ENCODE measurements around the gene CBFA2T2. TPM values are rescaled to one million over a fixed set of nuclear protein-coding genes. Genes with fewer than 3 reads are reported as not detected.
A peak's percentile ranks its signal among the peaks of the same experiment; 100 is the strongest.
"Not testable (repeated sequence)": the region's sequence is repeated elsewhere in the genome, so short reads cannot be mapped to it uniquely, and the experiment has no call there.

Gene CBFA2T2
- polyA plus RNA-seq, 4 donors, result 6.5 to 30.3 (median 9.2) TPM

DNA sequence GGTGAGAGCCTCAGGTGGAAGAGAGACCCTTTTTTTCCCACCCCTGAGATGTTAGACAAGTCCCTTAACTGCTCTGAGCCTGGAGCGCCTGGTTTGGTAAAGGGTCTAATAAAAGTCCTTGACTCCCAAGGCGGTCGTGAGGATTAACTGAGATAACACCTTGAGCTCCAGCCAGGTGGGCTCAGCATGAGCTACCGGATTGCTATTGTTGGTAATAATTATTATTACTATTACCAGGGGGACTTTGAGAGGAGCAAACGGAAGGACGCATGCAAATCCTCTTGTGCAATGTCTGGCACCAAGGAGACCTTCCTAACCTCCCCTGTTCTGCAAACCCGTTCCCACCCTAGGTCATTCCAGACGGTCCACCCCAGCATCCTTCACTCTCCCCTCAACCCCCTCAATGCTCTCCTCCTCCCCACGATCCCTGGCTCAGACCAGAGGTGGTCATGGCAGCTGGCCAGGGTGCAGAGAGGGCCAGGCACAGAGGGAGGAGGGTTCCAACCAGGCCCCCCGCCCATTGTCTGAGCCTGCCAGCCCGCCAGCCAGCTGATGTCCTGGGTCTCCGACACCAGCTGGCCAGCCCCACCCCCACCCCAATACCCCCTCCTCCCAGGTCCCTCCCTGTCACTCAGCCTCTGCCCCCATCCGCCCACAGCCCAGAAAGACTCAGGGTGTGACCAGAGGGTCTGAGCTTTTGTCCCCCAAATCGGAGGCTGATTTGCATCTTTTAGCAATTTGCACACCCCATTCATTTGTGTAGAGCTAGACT lies 14.3 kb upstream of the CBFA2T2 start:
- H3K36me3 ChIP-seq (ENCODE audit: control insufficient read depth in 3 of 3, insufficient read depth in 2 of 3, low read depth in 1 of 3, low read length in 3 of 3), result no peaks in the 10 kb centered on the region
- WGBS, 3 donors, result 26 to 39% (median 39%) methylated on average over 14 of the region's 14 CpGs

DNA sequence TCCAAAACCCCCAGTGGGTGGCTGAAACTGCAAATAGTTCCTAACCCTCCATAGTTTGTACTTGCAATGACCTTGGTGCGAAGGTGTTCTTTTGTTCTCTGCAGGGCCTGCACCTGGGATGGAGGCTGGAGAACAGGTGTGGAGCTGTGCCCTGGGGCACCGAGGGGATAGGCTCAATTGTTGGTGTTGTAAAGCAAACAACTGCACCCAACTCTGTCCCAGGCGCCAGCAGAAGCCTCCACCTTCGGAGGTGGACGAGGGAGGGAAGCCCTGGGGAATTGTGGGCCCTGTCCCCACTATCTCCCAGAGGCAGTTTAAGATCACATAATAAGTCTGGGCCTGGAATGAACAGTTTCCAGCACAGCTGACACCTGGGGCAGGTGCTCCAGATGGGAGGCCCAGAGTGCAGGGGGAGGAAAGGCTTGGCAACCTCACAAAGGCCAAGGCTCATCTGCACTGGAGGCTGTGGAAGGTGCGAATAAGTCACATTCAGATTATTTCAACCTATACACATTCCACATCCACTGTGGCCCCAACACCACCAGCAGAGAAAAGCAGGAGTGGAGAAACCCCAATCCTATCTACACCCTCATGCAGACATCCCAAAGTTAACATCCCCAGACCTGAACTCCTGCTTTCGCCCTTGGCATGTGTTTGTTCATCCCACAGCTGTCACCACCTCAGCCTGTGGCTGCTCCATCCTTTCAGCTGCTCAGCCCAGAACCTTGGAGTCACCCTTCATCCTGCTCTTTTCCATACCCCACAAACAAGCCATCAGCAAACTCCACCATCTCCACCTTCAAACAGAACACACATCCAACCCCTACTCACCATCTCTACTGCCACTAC lies 12.3 kb upstream of the CBFA2T2 start:
- Histone ChIP-seq H3K4me1 (ENCODE audit: control insufficient read depth in 3 of 3, insufficient read depth in 2 of 3, low read depth in 1 of 3, low read length in 2 of 3) (peaks cover 0 to 37% (median 0%) of the 10 kb centered on the region in 3 donors), H3K9me3 (ENCODE audit: control insufficient read depth in 2 of 2, insufficient read depth in 1 of 2, low read depth in 1 of 2, low read length in 1 of 2) (no peaks in the 10 kb centered on the region)

More for the DNA sequence above, 14.3 kb upstream of the CBFA2T2 start:
- peak in 1 of 2 donors; percentile 5 for DNase-seq
- no peak for FAIRE-seq
- Histone ChIP-seq H3K4me1 (ENCODE audit: control insufficient read depth in 3 of 3, insufficient read depth in 2 of 3, low read depth in 1 of 3, low read length in 2 of 3) (peaks cover 0 to 33% (median 0%) of the 10 kb centered on the region in 3 donors), H3K27ac (ENCODE audit: low read depth in 1 of 3, low read length in 2 of 3) (peak overlapping the region in 1 of 3 donors; percentile 42), H3K9me3 (ENCODE audit: control insufficient read depth in 2 of 2, insufficient read depth in 1 of 2, low read depth in 1 of 2, low read length in 1 of 2) (no peaks in the 10 kb centered on the region), H3K4me3 (ENCODE audit: low read depth in 1 of 3, low read length in 3 of 3) (peak overlapping the region in 1 of 3 donors; percentile 1), H3K27me3 (ENCODE audit: control insufficient read depth in 3 of 3, insufficient read depth in 3 of 3, low read length in 3 of 3) (no peaks in the 10 kb centered on the region)

DNA sequence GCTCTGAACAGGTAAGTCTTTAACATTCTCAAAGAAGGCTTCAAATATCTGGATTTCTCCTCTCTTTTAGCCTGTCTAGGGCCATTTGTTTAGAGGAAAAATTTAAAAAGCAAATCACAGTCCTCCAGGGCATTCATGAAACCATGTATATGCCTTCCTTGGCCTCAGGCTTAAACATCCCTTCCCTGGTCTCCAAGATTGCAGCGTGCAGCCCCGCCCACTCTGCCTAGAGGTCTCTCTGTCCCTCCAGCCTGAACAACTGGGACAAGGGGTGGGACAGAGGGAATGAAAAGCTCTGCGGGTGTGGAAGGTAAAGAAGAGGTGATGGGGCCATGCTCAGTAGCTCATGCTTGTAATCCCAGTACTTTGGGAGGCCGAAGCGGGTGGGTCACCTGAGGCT lies 9.8 kb upstream of the CBFA2T2 start:
- Histone ChIP-seq H3K4me3 (ENCODE audit: low read depth in 1 of 3, low read length in 3 of 3) (no peak overlapping the region), H3K36me3 (ENCODE audit: control insufficient read depth in 3 of 3, insufficient read depth in 2 of 3, low read depth in 1 of 3, low read length in 3 of 3) (no peaks in the 10 kb centered on the region), H3K27ac (ENCODE audit: low read depth in 1 of 3, low read length in 2 of 3) (no peak overlapping the region), H3K27me3 (ENCODE audit: control insufficient read depth in 3 of 3, insufficient read depth in 3 of 3, low read length in 3 of 3) (no peaks in the 10 kb centered on the region), H3K9me3 (ENCODE audit: control insufficient read depth in 2 of 2, insufficient read depth in 1 of 2, low read depth in 1 of 2, low read length in 1 of 2) (no peaks in the 10 kb centered on the region), H3K4me1 (ENCODE audit: control insufficient read depth in 3 of 3, insufficient read depth in 2 of 3, low read depth in 1 of 3, low read length in 2 of 3) (peaks cover 0 to 42% (median 0%) of the 10 kb centered on the region in 3 donors)
- WGBS, 3 donors, result 70 to 87% (median 72%) methylated on average over 4 to 5 of the region's 5 CpGs
- FAIRE-seq (no peak), DNase-seq (peak in 1 of 2 donors; percentile 23)

More for the DNA sequence above, 12.3 kb upstream of the CBFA2T2 start:
- DNase-seq, result peak; percentile 66 to 81
- peak overlapping the region in 2 of 3 donors; percentile 45 to 61 for H3K27ac ChIP-seq (ENCODE audit: low read depth in 1 of 3, low read length in 2 of 3)
- 26 to 70% (median 38%) methylated on average over 7 of the region's 7 CpGs for WGBS, 3 donors
- no peak overlapping the region for H3K4me3 ChIP-seq (ENCODE audit: low read depth in 1 of 3, low read length in 3 of 3)
- H3K27me3 ChIP-seq (ENCODE audit: control insufficient read depth in 3 of 3, insufficient read depth in 3 of 3, low read length in 3 of 3), result no peaks in the 10 kb centered on the region
- no peak for FAIRE-seq
- H3K36me3 ChIP-seq (ENCODE audit: control insufficient read depth in 3 of 3, insufficient read depth in 2 of 3, low read depth in 1 of 3, low read length in 3 of 3), result no peaks in the 10 kb centered on the region

DNA sequence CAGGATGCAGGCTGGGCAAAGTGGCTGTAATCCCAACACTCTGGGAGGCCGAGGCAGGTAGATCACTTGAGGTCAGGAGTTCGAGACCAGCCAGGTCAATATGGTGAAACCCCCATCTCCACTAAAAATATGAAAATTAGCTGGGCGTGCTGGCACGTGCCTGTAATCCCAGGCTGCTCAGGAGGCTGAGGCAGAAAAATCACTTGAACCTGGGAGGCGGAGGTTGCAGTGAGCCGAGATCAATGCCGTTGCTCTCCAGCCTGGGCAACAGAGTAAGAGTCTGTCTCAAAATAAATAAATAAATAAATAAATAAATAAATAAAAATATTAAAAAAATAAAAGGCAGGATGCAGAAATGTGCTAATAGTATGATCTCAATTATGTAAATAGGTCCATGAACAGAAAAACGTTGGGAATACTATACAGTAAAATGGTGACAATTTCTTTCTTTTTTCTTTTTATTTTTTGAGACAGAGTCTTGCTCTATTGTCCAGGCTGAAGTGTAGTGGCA lies 8.4 kb upstream of the CBFA2T2 start:
- no peaks in the 10 kb centered on the region for H3K36me3 ChIP-seq (ENCODE audit: control insufficient read depth in 3 of 3, insufficient read depth in 2 of 3, low read depth in 1 of 3, low read length in 3 of 3)
- no peak for FAIRE-seq
- peaks cover 0 to 30% (median 0%) of the 10 kb centered on the region in 3 donors for H3K4me1 ChIP-seq (ENCODE audit: control insufficient read depth in 3 of 3, insufficient read depth in 2 of 3, low read depth in 1 of 3, low read length in 2 of 3)
- H3K9me3 ChIP-seq (ENCODE audit: control insufficient read depth in 2 of 2, insufficient read depth in 1 of 2, low read depth in 1 of 2, low read length in 1 of 2), result no peaks in the 10 kb centered on the region
- no peak for DNase-seq
- no peak overlapping the region for H3K4me3 ChIP-seq (ENCODE audit: low read depth in 1 of 3, low read length in 3 of 3)
- no peak overlapping the region for H3K27ac ChIP-seq (ENCODE audit: low read depth in 1 of 3, low read length in 2 of 3)
- WGBS, 3 donors, result 88 to 92% (median 92%) methylated on average over 8 of the region's 8 CpGs
- H3K27me3 ChIP-seq (ENCODE audit: control insufficient read depth in 3 of 3, insufficient read depth in 3 of 3, low read length in 3 of 3), result no peaks in the 10 kb centered on the region

DNA sequence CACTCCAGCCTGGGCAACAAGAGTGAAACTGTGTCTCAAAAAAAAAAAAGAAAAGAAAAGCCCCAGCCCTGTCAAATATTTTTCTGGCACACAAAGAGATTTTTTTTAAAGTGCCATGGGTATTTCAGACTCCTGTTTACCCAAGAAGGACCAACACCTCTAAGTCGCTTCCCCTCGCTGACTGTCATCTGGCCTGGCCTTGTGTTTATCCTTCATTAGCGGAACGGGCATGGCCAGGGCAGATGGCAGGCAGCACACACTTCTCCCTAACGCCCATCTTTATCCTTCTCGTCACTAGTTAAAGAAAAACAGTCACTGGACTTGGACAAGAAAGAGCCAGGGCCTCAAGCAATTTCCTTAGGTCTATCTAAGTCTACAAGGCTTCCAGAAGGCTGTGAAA lies 7.3 kb upstream of the CBFA2T2 start:
- Histone ChIP-seq H3K4me3 (ENCODE audit: low read depth in 1 of 3, low read length in 3 of 3) (no peak overlapping the region), H3K27ac (ENCODE audit: low read depth in 1 of 3, low read length in 2 of 3) (peak overlapping the region in 1 of 3 donors; percentile 53), H3K27me3 (ENCODE audit: control insufficient read depth in 3 of 3, insufficient read depth in 3 of 3, low read length in 3 of 3) (no peaks in the 10 kb centered on the region), H3K36me3 (ENCODE audit: control insufficient read depth in 3 of 3, insufficient read depth in 2 of 3, low read depth in 1 of 3, low read length in 3 of 3) (no peaks in the 10 kb centered on the region), H3K4me1 (ENCODE audit: control insufficient read depth in 3 of 3, insufficient read depth in 2 of 3, low read depth in 1 of 3, low read length in 2 of 3) (peaks cover 0 to 20% (median 0%) of the 10 kb centered on the region in 3 donors), H3K9me3 (ENCODE audit: control insufficient read depth in 2 of 2, insufficient read depth in 1 of 2, low read depth in 1 of 2, low read length in 1 of 2) (no peaks in the 10 kb centered on the region)
- WGBS, 3 donors, result 56 to 66% (median 62%) methylated on average over 6 of the region's 6 CpGs
- peak; percentile 41 to 50 for DNase-seq
- FAIRE-seq, result no peak

DNA sequence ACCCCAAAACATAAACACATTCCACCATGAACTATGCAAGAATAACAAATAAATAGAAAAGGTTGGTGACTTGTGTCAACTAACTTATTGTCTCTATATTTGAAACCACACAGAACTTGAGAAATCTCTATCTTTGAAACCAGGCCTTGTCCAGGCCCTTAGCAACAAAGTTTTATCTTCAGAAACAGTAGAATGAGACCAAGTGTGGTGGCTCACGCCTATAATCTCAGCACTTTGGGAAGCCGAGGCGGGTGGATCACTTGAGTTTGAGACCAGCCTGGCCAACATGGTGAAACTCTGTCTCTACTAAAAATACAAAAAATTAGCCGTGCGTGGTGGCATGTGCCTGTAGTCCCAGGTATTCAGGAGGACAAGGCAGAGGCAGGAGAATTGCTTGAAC lies 6.7 kb upstream of the CBFA2T2 start:
- Histone ChIP-seq H3K4me1 (ENCODE audit: control insufficient read depth in 3 of 3, insufficient read depth in 2 of 3, low read depth in 1 of 3, low read length in 2 of 3) (peaks cover 0 to 14% (median 0%) of the 10 kb centered on the region in 3 donors), H3K27ac (ENCODE audit: low read depth in 1 of 3, low read length in 2 of 3) (peak overlapping the region in 1 of 3 donors; percentile 53)
- not testable (repeated sequence) for H3K36me3 ChIP-seq (ENCODE audit: control insufficient read depth in 3 of 3, insufficient read depth in 2 of 3, low read depth in 1 of 3, low read length in 3 of 3); H3K4me3 ChIP-seq (ENCODE audit: low read depth in 1 of 3, low read length in 3 of 3); H3K9me3 ChIP-seq (ENCODE audit: control insufficient read depth in 2 of 2, insufficient read depth in 1 of 2, low read depth in 1 of 2, low read length in 1 of 2); FAIRE-seq; H3K27me3 ChIP-seq (ENCODE audit: control insufficient read depth in 3 of 3, insufficient read depth in 3 of 3, low read length in 3 of 3); DNase-seq
- 92 to 96% (median 94%) methylated on average over 5 of the region's 5 CpGs for WGBS, 3 donors

DNA sequence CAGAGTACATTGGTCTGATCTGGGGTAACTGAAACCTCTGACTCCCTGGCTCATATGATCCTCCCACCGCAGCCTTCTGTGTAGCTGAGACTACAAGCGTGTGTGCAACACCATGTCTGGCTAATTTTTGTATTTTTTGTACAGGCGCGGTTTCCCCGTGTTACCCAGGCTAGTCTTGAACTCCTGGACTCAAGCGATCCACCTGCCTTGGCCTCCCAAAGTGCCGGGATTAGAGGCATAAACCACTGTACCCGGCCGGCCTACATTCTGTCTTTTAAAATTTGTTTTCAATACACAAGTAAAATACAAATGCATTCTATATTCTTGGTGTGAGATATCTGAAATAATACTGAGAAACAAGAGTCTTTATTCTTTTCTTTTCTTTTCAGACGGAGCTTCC lies 1.7 kb upstream of the CBFA2T2 start:
- Histone ChIP-seq H3K27me3 (ENCODE audit: control insufficient read depth in 3 of 3, insufficient read depth in 3 of 3, low read length in 3 of 3) (no peaks in the 10 kb centered on the region), H3K4me1 (ENCODE audit: control insufficient read depth in 3 of 3, insufficient read depth in 2 of 3, low read depth in 1 of 3, low read length in 2 of 3) (peaks cover 2 to 8% (median 4%) of the 10 kb centered on the region in 3 donors), H3K36me3 (ENCODE audit: control insufficient read depth in 3 of 3, insufficient read depth in 2 of 3, low read depth in 1 of 3, low read length in 3 of 3) (peaks cover 0 to 9% (median 0%) of the 10 kb centered on the region in 3 donors), H3K9me3 (ENCODE audit: control insufficient read depth in 2 of 2, insufficient read depth in 1 of 2, low read depth in 1 of 2, low read length in 1 of 2) (no peaks in the 10 kb centered on the region), H3K4me3 (ENCODE audit: low read depth in 1 of 3, low read length in 3 of 3) (no peak overlapping the region), H3K27ac (ENCODE audit: low read depth in 1 of 3, low read length in 2 of 3) (no peak overlapping the region)
- FAIRE-seq (no peak), DNase-seq (no peak)
- WGBS, 3 donors, result 91 to 94% (median 92%) methylated on average over 10 of the region's 10 CpGs

Measured in small intestine (tissue), 7 donors.